BLaER1 treated with 17β-estradiol and CSF1 and Interleukin-3, amounts not matched to agents 10 nM and 100 nM (cell line): Measurements from ENCODE around the gene RNF169.

Experiments used
- H3K27ac ChIP-seq, 11 experiments: shearing (Covaris generic); formaldehyde crosslinking; 2 replicates each; pipeline ENCODE4 v1.8.1; 2022
- H3K27me3 ChIP-seq, 11 experiments: shearing (Covaris generic); formaldehyde crosslinking; 2 replicates each; pipeline ENCODE4 v1.8.1; 2022
- H3K36me3 ChIP-seq, 11 experiments: shearing (Covaris generic); formaldehyde crosslinking; 2 replicates each; pipeline ENCODE4 v1.8.1; 2022
- H3K4me1 ChIP-seq, 10 experiments: shearing (Covaris generic); formaldehyde crosslinking; 2 replicates each; pipeline ENCODE4 v1.8.1; 2022
- H3K4me2 ChIP-seq, 11 experiments: shearing (Covaris generic); formaldehyde crosslinking; 2 replicates each; pipeline ENCODE4 v1.8.1; 2022
- H3K4me3 ChIP-seq, 10 experiments: shearing (Covaris generic); formaldehyde crosslinking; 2 replicates each; pipeline ENCODE4 v1.8.1; 2022
- H3K9ac ChIP-seq, 11 experiments: shearing (Covaris generic); formaldehyde crosslinking; 2 replicates each; pipeline ENCODE4 v1.8.1; 2022
- H3K9me3 ChIP-seq, 11 experiments: shearing (Covaris generic); formaldehyde crosslinking; replicated peaks in 1 of 11; 2 replicates each; pipeline ENCODE4 v1.8.1; 2022
- H4K20me1 ChIP-seq, 11 experiments: shearing (Covaris generic); formaldehyde crosslinking; 2 replicates each; pipeline ENCODE4 v1.8.1; 2022
- Cebpa-rat ChIP-seq, 11 experiments: shearing (Covaris generic); IDR thresholded peaks; 2 replicates each; pipeline ENCODE4 v1.8.1; 2022

Gene RNF169

DNA sequence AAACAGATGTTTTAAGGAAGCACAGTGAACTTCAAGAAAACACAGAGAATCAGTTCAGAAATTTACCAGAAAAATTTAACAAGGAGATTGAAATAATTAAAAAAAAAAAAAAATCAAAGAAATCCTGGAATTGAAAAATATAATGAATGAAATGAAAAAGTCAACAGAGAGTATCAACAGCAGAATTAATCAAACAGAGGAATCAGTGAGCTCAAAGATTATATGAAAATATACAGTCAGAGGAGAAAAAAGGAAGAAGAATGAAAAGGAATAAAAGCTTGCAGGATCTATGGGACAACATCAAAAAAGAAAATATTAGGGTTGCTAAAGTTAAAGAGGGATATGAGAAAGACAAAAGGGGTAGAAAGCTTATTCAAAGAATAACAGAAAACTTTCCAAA lies 117.9 kb downstream of the RNF169 start:
- TF ChIP-seq Cebpa-rat (IDR thresholded peaks at IDR 0.05) = no peak
- Histone ChIP-seq H4K20me1 (no peaks in the 10 kb centered on the region), H3K36me3 (peaks cover 94 to 100% (median 99%) of the 10 kb centered on the region in 11 experiments), H3K4me2 (no peak overlapping the region), H3K27ac (no peak overlapping the region), H3K27me3 (no peaks in the 10 kb centered on the region), H3K4me1 (no peaks in the 10 kb centered on the region), H3K9ac (no peak overlapping the region), H3K9me3 (peaks cover 98 to 100% (median 100%) of the 10 kb centered on the region in 11 experiments), H3K4me3 (peak overlapping the region in 5 of 10 experiments; percentile 11 to 42 (median 32); a peak in 3 of 20 replicates)

DNA sequence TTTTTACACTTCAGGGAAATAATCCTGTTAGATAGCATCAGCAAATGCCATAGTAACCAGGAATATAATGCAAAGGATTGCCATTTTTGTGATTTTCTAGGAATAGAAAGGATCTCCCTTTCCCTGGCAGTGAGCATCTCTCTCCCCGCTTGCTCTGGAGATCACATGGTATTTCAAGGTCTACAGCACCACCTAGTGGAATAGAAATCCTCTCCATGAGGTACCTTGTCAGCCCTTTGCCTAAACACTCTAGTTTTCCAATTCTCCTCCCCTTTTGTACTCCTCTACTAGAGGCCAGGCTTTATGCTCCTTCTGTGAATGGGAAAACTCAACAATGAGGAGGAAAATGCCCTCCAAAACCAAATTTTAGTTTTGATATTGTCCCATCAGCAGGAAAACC lies 121.8 kb downstream of the RNF169 start:
- Histone ChIP-seq H3K4me3 (peak overlapping the region in 4 of 10 experiments; percentile 6 to 25 (median 15); a peak in 2 of 20 replicates), H3K4me2 (no peak overlapping the region), H3K9ac (no peak overlapping the region), H4K20me1 (no peaks in the 10 kb centered on the region), H3K27ac (no peak overlapping the region), H3K27me3 (no peaks in the 10 kb centered on the region), H3K9me3 (peaks cover 90 to 100% (median 100%) of the 10 kb centered on the region in 11 experiments), H3K4me1 (no peaks in the 10 kb centered on the region), H3K36me3 (peaks cover 93 to 100% (median 98%) of the 10 kb centered on the region in 11 experiments)
- TF ChIP-seq Cebpa-rat (IDR thresholded peaks at IDR 0.05) = no peak

DNA sequence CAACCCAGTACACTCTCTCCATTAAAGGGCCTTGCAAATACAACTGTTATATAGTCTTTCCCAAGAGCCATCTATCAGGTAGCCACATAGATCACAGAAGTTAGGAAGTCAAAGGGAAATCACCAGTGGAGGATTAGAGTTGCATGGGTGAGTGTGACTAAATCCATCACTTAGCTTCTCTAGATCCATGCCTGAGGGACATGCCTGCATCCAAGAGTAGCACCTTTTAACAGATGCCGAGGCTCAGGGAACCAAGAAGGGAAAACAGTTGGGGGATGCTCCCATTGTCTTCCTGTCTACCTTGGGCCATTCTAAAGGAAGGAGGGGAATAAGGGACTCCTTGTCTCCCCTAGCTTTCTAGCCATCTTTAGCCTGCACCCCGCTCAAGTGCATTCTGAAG lies 122.4 kb downstream of the RNF169 start:
- Histone ChIP-seq H3K9me3 (peaks cover 90 to 100% (median 100%) of the 10 kb centered on the region in 11 experiments), H3K4me1 (no peaks in the 10 kb centered on the region), H3K36me3 (peaks cover 93 to 100% (median 98%) of the 10 kb centered on the region in 11 experiments)

DNA sequence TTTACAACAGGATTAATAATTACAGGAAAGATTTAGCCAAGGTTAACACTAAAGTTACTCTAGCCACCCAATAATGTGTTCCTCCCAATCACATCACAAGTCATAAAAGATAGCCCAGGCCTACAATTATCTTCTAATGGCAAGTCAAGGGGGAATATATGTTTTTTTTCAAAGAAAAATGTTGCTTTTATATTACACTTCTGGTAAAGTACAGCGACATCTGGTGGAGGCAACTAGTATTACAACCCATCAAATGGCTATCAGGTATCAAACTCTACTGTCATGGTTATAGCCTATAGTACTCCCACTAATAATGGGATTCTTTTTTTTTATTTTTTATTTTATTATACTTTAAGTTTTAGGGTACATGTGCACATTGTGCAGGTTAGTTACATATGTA lies 128.5 kb downstream of the RNF169 start:
- H3K4me2 ChIP-seq = no peak overlapping the region
- no peaks in the 10 kb centered on the region for H4K20me1 ChIP-seq
- peaks cover 41 to 53% (median 52%) of the 10 kb centered on the region in 11 experiments for H3K9me3 ChIP-seq
- no peak for TF ChIP-seq Cebpa-rat (IDR thresholded peaks at IDR 0.05)
- no peak overlapping the region for H3K9ac ChIP-seq
- no peak overlapping the region for H3K4me3 ChIP-seq
- no peak overlapping the region for H3K27ac ChIP-seq
- H3K4me1 ChIP-seq = no peaks in the 10 kb centered on the region
- peaks cover 41 to 52% (median 50%) of the 10 kb centered on the region in 11 experiments for H3K36me3 ChIP-seq
- no peaks in the 10 kb centered on the region for H3K27me3 ChIP-seq

More for the DNA sequence above, 122.4 kb downstream of the RNF169 start:
- Histone ChIP-seq H3K4me3 (peak overlapping the region in 6 of 10 experiments; percentile 3 to 47 (median 22); a peak in 7 of 20 replicates), H3K9ac (no peak overlapping the region), H4K20me1 (no peaks in the 10 kb centered on the region), H3K27ac (no peak overlapping the region), H3K27me3 (no peaks in the 10 kb centered on the region), H3K4me2 (no peak overlapping the region)
- TF ChIP-seq Cebpa-rat (IDR thresholded peaks at IDR 0.05) = no peak
